Epithelial cell of esophagus (primary cell): ENCODE measurements around the gene HLA-A.
A peak's percentile ranks its signal among the peaks of the same experiment; 100 is the strongest.

ENCODE experiments used
- DNase-seq: peaks from one replicate; pipeline ENCODE4 v3.0.0; 2010; ENCODE audit warnings: low read depth
- H3K4me3 ChIP-seq: 2 replicates; pipeline ENCODE4 v1.5.1; 2011; ENCODE audit warnings: mild to moderate bottlenecking, low read length, control low read depth
- TF ChIP-seq, protein P1 (sequence below): IDR thresholded peaks from 2 replicates; pipeline ENCODE4 v1.5.1; 2011; ENCODE audit warnings: low read depth, mild to moderate bottlenecking, low read length, control low read depth, inconsistent platforms; ENCODE audit not compliant: insufficient read depth; ENCODE audit errors: missing control alignments

The HLA-A gene

DNA sequence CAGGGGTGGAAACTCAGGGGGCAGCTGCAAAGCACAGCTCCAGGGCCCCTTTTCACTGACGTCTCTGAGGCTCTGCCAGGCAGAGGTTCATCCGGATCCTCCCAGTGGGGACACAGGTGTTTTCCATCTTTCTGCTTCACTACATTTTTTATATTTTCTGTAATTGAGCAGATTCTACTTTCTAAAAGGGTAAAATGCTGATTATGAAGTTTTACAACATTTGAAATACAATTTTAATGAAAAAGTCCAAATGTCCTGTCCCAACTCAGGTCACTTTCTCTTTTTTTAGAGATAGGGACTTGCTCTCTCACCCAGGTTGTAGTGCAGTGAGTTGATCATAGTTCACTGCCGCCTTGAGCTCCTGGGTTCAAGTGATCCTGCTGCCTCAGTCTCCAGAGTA, 41.9 kb downstream of the HLA-A start:
- H3K4me3 ChIP-seq: no peak overlapping the region
- no peak for DNase-seq
- TF ChIP-seq, protein P1, sequence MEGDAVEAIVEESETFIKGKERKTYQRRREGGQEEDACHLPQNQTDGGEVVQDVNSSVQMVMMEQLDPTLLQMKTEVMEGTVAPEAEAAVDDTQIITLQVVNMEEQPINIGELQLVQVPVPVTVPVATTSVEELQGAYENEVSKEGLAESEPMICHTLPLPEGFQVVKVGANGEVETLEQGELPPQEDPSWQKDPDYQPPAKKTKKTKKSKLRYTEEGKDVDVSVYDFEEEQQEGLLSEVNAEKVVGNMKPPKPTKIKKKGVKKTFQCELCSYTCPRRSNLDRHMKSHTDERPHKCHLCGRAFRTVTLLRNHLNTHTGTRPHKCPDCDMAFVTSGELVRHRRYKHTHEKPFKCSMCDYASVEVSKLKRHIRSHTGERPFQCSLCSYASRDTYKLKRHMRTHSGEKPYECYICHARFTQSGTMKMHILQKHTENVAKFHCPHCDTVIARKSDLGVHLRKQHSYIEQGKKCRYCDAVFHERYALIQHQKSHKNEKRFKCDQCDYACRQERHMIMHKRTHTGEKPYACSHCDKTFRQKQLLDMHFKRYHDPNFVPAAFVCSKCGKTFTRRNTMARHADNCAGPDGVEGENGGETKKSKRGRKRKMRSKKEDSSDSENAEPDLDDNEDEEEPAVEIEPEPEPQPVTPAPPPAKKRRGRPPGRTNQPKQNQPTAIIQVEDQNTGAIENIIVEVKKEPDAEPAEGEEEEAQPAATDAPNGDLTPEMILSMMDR: no peak

DNA sequence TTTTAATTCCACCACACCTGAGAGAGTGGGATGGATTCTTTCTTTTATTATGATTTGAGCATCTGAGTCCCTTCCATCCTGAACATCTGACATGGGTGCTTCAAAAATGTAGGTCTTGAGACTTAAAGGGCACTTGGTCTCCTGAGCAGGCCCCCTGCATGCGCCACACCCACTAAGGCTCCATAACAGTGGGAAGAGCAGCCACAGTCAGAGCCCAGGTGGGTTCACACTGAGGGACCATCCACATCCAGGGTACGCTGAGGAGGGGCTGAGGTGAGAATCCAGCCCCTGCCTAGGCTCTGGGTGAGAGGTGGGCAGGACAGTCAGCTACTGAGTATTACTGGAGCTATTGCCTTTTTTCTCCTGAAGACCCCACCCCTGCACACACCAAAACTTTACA, 42.7 kb downstream of the HLA-A start:
- TF ChIP-seq, protein P1: no peak
- no peak for DNase-seq

DNA sequence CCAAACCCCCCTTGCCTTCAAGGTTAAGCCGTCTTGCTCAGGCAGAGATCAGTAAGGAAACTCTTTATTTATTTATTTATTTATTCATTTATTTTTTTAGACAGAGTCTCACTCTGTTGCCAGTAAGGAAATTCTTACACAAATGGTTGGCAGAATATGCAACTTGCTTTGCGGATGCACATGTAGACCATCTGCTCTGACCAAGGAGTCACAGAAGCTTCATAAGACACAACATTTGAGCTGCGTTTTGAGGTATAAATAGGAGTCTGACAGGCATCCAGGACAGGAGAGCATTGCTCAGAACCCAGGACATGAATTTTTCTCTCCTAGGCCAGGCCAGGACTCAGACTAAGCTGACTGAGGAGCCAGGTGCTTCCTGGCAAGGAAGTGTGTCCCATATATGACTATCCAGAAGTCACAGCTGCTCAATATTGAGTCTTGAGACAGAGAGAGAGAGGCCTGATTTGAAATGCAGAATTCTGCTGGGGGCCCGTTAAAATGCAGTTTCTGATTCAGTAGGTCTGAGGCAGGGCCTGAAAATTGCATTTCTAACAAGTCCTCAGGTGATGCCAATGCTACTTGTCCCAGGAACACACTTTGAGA, 43.9 kb downstream of the HLA-A start:
- no peak overlapping the region for H3K4me3 ChIP-seq

More for the DNA sequence above, 42.7 kb downstream of the HLA-A start:
- no peak overlapping the region for H3K4me3 ChIP-seq

DNA sequence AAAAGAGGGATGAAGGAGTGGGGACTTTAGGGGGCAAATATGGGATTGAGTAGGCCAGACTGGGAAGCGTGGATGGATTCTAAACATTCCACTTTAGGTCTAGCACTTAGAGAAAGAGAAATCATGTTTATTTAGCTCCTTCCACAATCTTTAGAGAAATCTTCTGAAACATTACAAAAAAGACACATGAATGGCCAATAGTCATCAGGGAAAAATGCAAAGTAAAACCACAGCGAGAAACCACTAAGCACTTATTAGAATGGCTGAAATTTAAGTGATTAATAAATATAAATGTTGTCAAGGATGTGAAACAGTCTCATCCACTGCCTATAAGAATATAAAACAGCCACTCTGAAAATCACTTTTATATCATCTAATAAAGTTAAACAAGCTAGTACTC, 46.9 kb downstream of the HLA-A start:
- TF ChIP-seq, protein P1: no peak
- DNase-seq: no peak

More for the DNA sequence above, 43.9 kb downstream of the HLA-A start:
- no peak for DNase-seq
- TF ChIP-seq, protein P1: no peak

DNA sequence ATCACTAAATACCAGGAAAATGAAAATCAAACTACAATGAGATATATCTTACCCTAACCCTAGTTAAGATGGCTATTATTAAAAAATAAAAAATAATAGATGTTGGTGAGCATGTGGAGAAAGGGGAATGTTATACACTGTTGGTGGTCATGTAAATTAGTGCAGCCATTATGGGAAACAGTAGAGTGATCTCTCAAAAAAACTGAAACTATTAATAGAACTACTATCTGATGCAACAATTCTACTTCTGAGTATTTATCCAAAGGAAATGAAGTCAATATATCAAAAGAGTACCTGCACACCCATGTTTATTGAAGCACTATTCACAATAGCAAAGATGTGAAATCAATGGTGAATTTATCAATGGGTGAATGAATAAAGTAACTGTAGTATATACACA, 48.6 kb downstream of the HLA-A start:
- TF ChIP-seq, protein P1: no peak
- H3K4me3 ChIP-seq: no peak overlapping the region
- DNase-seq: no peak

More for the DNA sequence above, 46.9 kb downstream of the HLA-A start:
- no peak overlapping the region for H3K4me3 ChIP-seq

DNA sequence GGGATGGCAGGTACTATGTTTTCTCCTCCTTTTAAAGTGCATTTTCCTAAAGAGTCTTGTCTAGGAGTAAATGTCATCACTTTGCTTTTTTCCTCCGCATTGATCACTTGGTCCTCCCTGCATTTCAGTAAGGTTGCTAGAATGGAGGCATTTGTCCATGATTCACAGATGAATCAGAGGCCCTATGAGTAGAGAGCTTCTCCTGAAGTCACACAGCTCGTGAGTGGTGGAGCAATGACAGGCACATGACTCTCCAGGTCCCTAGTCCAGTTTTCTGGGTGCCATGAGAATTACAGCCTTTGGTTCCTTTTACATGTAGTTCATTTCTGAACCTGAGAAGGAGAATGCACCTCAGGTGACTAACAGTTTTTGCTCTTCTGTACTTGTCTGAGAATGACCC, 50.5 kb downstream of the HLA-A start:
- DNase-seq: peak; percentile 91
- TF ChIP-seq, protein P1: no peak
- H3K4me3 ChIP-seq: no peak overlapping the region

DNA sequence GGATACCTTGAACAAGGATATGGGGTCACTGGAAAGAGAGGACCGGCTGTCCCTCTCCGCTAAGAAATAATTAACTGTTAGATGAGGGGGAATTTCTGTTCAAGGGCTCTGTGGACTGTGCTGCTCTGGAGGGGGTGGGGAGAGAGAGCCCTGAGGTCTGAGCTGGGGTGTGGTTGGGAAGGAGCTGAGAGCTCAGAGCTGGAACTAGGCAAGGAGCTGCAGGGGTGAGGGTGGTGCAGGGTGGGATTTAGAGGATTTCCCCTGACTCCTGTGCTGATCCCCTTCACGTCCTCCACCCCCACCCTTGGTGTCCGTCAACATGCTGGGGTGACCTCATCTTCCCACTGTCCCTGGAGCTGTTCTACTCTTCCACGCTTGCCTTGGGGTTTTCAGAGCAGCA, 52.5 kb downstream of the HLA-A start:
- no peak for DNase-seq
- H3K4me3 ChIP-seq: no peak overlapping the region
- TF ChIP-seq, protein P1: no peak
